OCI-LY1 (cell line): ENCODE results near the gene TEAD1.

Experiments
- H2AFZ ChIP-seq: fragments of 200-600 bp; sonication (generic), shearing (Covaris generic); 2 replicates; pipeline ENCODE4 v1.6.0; 2014; ENCODE audit warnings: antibody characterized with exemption, mild to moderate bottlenecking, low read length
- H3F3A ChIP-seq: fragments of 200-600 bp; sonication (generic), shearing (Covaris generic); 2 replicates; pipeline ENCODE4 v1.6.0; 2014; ENCODE audit warnings: mild to moderate bottlenecking, antibody characterized with exemption, low read length, moderate library complexity; ENCODE audit not compliant: insufficient read depth
- H3K27ac ChIP-seq: fragments of 200-600 bp; sonication (generic); 2 replicates; pipeline ENCODE4 v1.5.1; 2014; ENCODE audit warnings: low read length, mixed run types, mild to moderate bottlenecking, low read depth; ENCODE audit not compliant: poor library complexity, severe bottlenecking
- H3K27me3 ChIP-seq: fragments of 200-600 bp; sonication (generic); 2 replicates; pipeline ENCODE4 v1.6.0; 2014; ENCODE audit warnings: antibody characterized with exemption, mild to moderate bottlenecking, low read length, moderate library complexity; ENCODE audit not compliant: insufficient read depth
- H3K36me3 ChIP-seq: fragments of 200-600 bp; sonication (generic); 2 replicates; pipeline ENCODE4 v1.6.1; 2014; ENCODE audit warnings: mild to moderate bottlenecking, antibody characterized with exemption, low read length, moderate library complexity, mixed read lengths; ENCODE audit not compliant: insufficient read depth
- H3K4me1 ChIP-seq: fragments of 200-600 bp; sonication (generic); 2 replicates; pipeline ENCODE4 v1.5.1; 2014; ENCODE audit warnings: mild to moderate bottlenecking, low read length, moderate library complexity; ENCODE audit not compliant: insufficient read depth, severe bottlenecking
- H3K4me2 ChIP-seq: fragments of 200-600 bp; sonication (generic), shearing (Covaris generic); 2 replicates; pipeline ENCODE4 v1.6.1; 2014; ENCODE audit warnings: low read length
- H3K4me3 ChIP-seq: fragments of 200-600 bp; sonication (generic); 2 replicates; pipeline ENCODE4 v1.5.1; 2014; ENCODE audit warnings: low read length, low read depth, mild to moderate bottlenecking, mixed read lengths; ENCODE audit not compliant: poor library complexity, severe bottlenecking
- H3K79me2 ChIP-seq: fragments of 200-600 bp; shearing (Covaris generic); 2 replicates; pipeline ENCODE4 v1.6.1; 2016; ENCODE audit warnings: mixed run types, low read length, mixed read lengths; ENCODE audit not compliant: insufficient read depth
- H3K9ac ChIP-seq: fragments of 200-600 bp; sonication (generic), shearing (Covaris generic); 2 replicates; pipeline ENCODE4 v1.6.1; 2014; ENCODE audit warnings: mild to moderate bottlenecking, low read length, mixed read lengths
- H3K9me2 ChIP-seq: fragments of 200-600 bp; sonication (generic), shearing (Covaris generic); 2 replicates; pipeline ENCODE4 v1.6.1; 2014; ENCODE audit warnings: low read depth, mild to moderate bottlenecking, low read length, mixed read lengths
- H3K9me3 ChIP-seq: fragments of 200-600 bp; shearing (Covaris generic); 2 replicates; pipeline ENCODE4 v1.6.1; 2014; ENCODE audit warnings: low read length, mixed read lengths
- H4K20me1 ChIP-seq: fragments of 200-600 bp; sonication (generic), shearing (Covaris generic); 2 replicates; pipeline ENCODE4 v1.6.0; 2016; ENCODE audit warnings: mild to moderate bottlenecking, low read length; ENCODE audit not compliant: insufficient read depth
- EZH2 ChIP-seq: fragments of 200-600 bp; sonication (generic), shearing (Covaris generic); IDR thresholded peaks from 2 replicates; pipeline ENCODE4 v1.8.0; 2017; ENCODE audit warnings: borderline replicate concordance, mixed run types, mild to moderate bottlenecking, antibody characterized with exemption, low read length, moderate library complexity, mixed read lengths
- TF ChIP-seq, protein P1 (sequence below): fragments of 200-600 bp; sonication (generic), shearing (Covaris generic); IDR thresholded peaks from 2 replicates; pipeline ENCODE4 v1.5.1; 2017; ENCODE audit warnings: mild to moderate bottlenecking, antibody characterized with exemption, low read length, moderate library complexity, mixed read lengths

Gene TEAD1

DNA sequence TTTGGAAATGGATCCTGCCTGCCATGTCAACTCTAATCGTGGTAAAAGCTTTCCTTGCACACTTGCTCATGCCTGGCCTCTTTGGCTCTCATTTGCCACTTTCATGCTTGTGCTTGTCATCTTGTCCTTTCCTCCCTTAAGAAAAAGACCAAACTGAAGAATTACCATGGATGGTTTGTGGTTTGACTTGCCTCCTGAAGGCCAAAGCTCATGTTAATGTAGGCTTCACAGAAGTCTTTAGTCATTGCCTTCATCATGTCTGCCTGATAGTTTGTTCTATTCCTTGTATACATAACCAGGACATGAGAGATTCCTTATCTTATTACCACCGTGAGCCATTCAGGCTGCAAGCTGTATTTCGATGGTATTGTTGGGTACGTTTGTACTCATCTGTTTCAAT lies 17.3 kb downstream of the TEAD1 start:
- H3K9me2 ChIP-seq, result no peaks in the 10 kb centered on the region
- H3K9ac ChIP-seq, result no peak overlapping the region
- H3K27ac ChIP-seq, result no peak overlapping the region
- no peaks in the 10 kb centered on the region for H4K20me1 ChIP-seq
- TF ChIP-seq, protein P1, sequence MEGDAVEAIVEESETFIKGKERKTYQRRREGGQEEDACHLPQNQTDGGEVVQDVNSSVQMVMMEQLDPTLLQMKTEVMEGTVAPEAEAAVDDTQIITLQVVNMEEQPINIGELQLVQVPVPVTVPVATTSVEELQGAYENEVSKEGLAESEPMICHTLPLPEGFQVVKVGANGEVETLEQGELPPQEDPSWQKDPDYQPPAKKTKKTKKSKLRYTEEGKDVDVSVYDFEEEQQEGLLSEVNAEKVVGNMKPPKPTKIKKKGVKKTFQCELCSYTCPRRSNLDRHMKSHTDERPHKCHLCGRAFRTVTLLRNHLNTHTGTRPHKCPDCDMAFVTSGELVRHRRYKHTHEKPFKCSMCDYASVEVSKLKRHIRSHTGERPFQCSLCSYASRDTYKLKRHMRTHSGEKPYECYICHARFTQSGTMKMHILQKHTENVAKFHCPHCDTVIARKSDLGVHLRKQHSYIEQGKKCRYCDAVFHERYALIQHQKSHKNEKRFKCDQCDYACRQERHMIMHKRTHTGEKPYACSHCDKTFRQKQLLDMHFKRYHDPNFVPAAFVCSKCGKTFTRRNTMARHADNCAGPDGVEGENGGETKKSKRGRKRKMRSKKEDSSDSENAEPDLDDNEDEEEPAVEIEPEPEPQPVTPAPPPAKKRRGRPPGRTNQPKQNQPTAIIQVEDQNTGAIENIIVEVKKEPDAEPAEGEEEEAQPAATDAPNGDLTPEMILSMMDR, result no peak
- TF ChIP-seq EZH2, result no peak
- H3K4me3 ChIP-seq, result no peak overlapping the region
- no peak overlapping the region for H3K4me2 ChIP-seq
- H3K27me3 ChIP-seq, result no peaks in the 10 kb centered on the region
- no peaks in the 10 kb centered on the region for H3K9me3 ChIP-seq
- H3K36me3 ChIP-seq, result no peaks in the 10 kb centered on the region
- H3K4me1 ChIP-seq, result no peaks in the 10 kb centered on the region
- no peaks in the 10 kb centered on the region for H3F3A ChIP-seq
- no peaks in the 10 kb centered on the region for H3K79me2 ChIP-seq
- H2AFZ ChIP-seq, result no peak overlapping the region

DNA sequence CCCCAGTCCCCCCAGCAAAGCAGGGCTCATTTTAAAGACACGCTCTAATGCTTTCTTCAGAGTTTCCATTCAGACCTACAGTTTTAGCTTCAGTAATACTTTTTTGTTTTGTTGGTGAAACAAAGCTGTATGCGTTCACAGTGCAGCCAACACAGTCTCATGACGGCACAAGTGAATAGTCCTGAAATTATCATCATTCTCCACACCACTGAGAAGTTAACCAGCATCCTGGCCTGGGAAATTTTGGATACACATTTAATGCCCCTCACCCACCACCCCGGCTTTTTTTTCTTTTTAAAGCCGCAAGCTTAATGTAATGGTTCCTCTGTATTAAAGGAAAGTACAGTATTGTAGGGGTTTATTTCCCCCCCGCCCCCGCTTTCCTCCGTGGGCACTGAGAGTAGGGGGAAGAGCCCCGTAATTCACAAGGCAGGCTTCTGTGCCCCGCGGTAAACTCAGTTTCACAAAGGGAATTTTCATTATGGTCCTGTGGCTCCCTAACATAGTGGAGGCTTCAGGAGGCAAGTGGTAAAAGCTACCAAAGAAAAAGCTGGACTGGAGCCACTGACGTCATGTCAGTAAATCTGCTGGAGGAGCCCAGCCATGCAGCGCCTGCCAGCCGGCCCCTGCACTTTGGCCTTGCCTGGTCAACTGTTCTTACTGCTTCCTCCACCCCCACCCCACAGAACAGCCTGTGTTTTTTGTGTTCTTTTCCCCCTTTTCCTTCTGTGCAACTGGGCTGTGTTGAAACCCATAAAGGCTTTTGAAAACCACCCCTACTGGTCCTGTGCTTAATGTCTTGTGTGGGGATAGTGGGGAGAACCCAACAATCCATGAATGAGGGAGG lies 18.2 kb downstream of the TEAD1 start:
- no peak overlapping the region for H3K27ac ChIP-seq
- H3K9me3 ChIP-seq, result no peaks in the 10 kb centered on the region
- no peak overlapping the region for H3K4me3 ChIP-seq
- H3K9me2 ChIP-seq, result no peaks in the 10 kb centered on the region
- no peaks in the 10 kb centered on the region for H3K4me1 ChIP-seq
- TF ChIP-seq EZH2, result no peak
- TF ChIP-seq, protein P1, result no peak
- H3K4me2 ChIP-seq, result no peak overlapping the region
- no peaks in the 10 kb centered on the region for H3K36me3 ChIP-seq
- H2AFZ ChIP-seq, result no peak overlapping the region
- no peaks in the 10 kb centered on the region for H3K27me3 ChIP-seq
- no peaks in the 10 kb centered on the region for H3F3A ChIP-seq
- no peaks in the 10 kb centered on the region for H3K79me2 ChIP-seq
- H3K9ac ChIP-seq, result no peak overlapping the region
- no peaks in the 10 kb centered on the region for H4K20me1 ChIP-seq

DNA sequence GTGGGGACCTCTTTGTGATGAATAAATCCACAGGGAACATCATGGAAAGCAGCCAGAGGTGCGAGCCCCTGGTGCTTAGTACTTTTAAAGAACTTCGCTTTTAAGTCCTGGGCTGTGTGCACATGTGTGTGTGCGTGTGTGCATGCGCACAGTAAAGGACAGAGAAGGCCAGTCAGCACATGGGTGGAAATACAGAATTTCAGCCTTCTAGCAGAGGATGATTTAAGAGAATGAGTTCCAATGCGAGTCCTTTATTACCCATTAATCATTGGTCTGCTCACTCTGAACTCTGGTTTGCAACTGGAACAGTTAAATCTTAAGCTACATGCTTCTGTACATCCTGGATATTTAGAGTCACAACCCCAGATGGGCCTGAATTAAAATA lies 18.9 kb downstream of the TEAD1 start:
- Histone ChIP-seq H3K9ac (no peak overlapping the region), H3K79me2 (no peaks in the 10 kb centered on the region), H3K4me3 (no peak overlapping the region), H3K9me3 (no peaks in the 10 kb centered on the region), H3K9me2 (no peaks in the 10 kb centered on the region), H3K36me3 (no peaks in the 10 kb centered on the region), H3K4me2 (no peak overlapping the region), H3F3A (no peaks in the 10 kb centered on the region), H3K4me1 (no peaks in the 10 kb centered on the region), H3K27me3 (no peaks in the 10 kb centered on the region), H4K20me1 (no peaks in the 10 kb centered on the region), H2AFZ (no peak overlapping the region), H3K27ac (no peak overlapping the region)
- TF ChIP-seq, protein P1, result no peak
- no peak for TF ChIP-seq EZH2
